A549 (cell line): ENCODE results near the gene GNAO1. TPM values are rescaled to one million over a fixed set of nuclear protein-coding genes. Genes with fewer than 3 reads are reported as not detected.

Experiments used
- ATAC-seq, 2 experiments: fragments of 200-7000 bp in 1 of 2; fragments of >200 bp in 1 of 2; cut with Nextera tagmentation in 1 of 2; cut with Tn5 transposase in 1 of 2; 3 replicates each; pipeline versions ENCODE4 v1.8.0 to v1.9.1; 2018 to 2020; ENCODE audit warnings: mild to moderate bottlenecking in 1 of 2, moderate library complexity in 1 of 2
- CTCF ChIA-PET: fragments of 300-600 bp; sonication (Branson Sonifier 250); formaldehyde crosslinking; extraction: SDS; loops from one replicate; lab custom pipeline; 2021; ENCODE audit warnings: antibody characterized with exemption, inconsistent platforms; lab: Yijun Ruan, JAX
- POLR2A ChIA-PET: fragments of 350-600 bp; formaldehyde crosslinking; extraction: SDS; loops from one replicate; lab custom pipeline; 2021; ENCODE audit warnings: antibody characterized with exemption, inconsistent platforms; lab: Yijun Ruan, JAX
- DNase-seq, 2 experiments: peaks; one replicate each; pipeline versions ENCODE4 v3.0.0 to v3.0.0-alpha.2; 2011 to 2016; ENCODE audit warnings: low read depth in 1 of 2, low spot score in 1 of 2
- FAIRE-seq: peaks from 2 replicates; lab custom pipeline; 2011; peaks lifted over from hg19 to GRCh38; lab: Jason Lieb, UNC
- H3K27ac ChIP-seq, 2 experiments: fragments of >200 bp; sonication (Bioruptor Twin); formaldehyde crosslinking; 3 replicates each; pipeline ENCODE4 v1.5.1; 2016 to 2017
- H3K4me1 ChIP-seq: fragments of >200 bp; sonication (Bioruptor Twin); formaldehyde crosslinking; 3 replicates; pipeline ENCODE4 v1.6.1; 2016
- H3K4me2 ChIP-seq: fragments of >200 bp; sonication (Bioruptor Twin); formaldehyde crosslinking; 3 replicates; pipeline ENCODE4 v1.6.1; 2016
- H3K4me3 ChIP-seq: fragments of >200 bp; sonication (Bioruptor Twin); formaldehyde crosslinking; 3 replicates; pipeline ENCODE4 v1.5.1; 2016
- H3K9me3 ChIP-seq: fragments of >200 bp; sonication (Bioruptor Twin); formaldehyde crosslinking; 3 replicates; pipeline ENCODE4 v1.6.1; 2016
- CEBPB ChIP-seq, 2 experiments: fragments of >200 bp in 1 of 2; sonication (Bioruptor Twin) in 1 of 2; formaldehyde crosslinking in 1 of 2; IDR thresholded peaks; 2 replicates each; pipeline ENCODE4 v1.6.1; 2012 to 2016
- CHD2 ChIP-seq: fragments of 150-350 bp; IDR thresholded peaks from 2 replicates; pipeline ENCODE4 v1.6.1; 2014; ENCODE audit warnings: low read length; ENCODE audit not compliant: partially characterized antibody
- ESRRA ChIP-seq: fragments of 150-350 bp; IDR thresholded peaks from 2 replicates; pipeline ENCODE4 v1.6.1; 2014; ENCODE audit warnings: mild to moderate bottlenecking, low read length, borderline replicate concordance
- FOXS1 ChIP-seq: fragments of 250-450 bp; sonication (Bioruptor Pico); IDR thresholded peaks from 2 replicates; pipeline ENCODE4 v1.5.0; 2020; ENCODE audit warnings: mild to moderate bottlenecking, moderate library complexity
- HOXA7 ChIP-seq: fragments of 250-450 bp; sonication (Bioruptor Pico); IDR thresholded peaks from 2 replicates; pipeline ENCODE4 v1.5.0; 2020; ENCODE audit warnings: mild to moderate bottlenecking, moderate library complexity
- HOXB13 ChIP-seq: fragments of 250-450 bp; sonication (Bioruptor Pico); IDR thresholded peaks from 2 replicates; pipeline ENCODE4 v1.5.0; 2020; ENCODE audit warnings: low read depth, mild to moderate bottlenecking, moderate library complexity
- JUNB ChIP-seq: fragments of >200 bp; sonication (Bioruptor Twin); formaldehyde crosslinking; IDR thresholded peaks from 2 replicates; pipeline ENCODE4 v1.6.1; 2016
- KDM1A ChIP-seq: fragments of 200-600 bp; sonication (generic); IDR thresholded peaks from 2 replicates; pipeline ENCODE4 v1.6.1; 2016; ENCODE audit warnings: low read depth, mild to moderate bottlenecking
- KDM5A ChIP-seq: fragments of 200-600 bp; sonication (generic); IDR thresholded peaks from 2 replicates; pipeline ENCODE4 v1.6.1; 2016; ENCODE audit warnings: antibody characterized with exemption, mild to moderate bottlenecking
- NFE2L2 ChIP-seq: fragments of 150-350 bp; conservative IDR thresholded peaks from 2 replicates; pipeline ENCODE4 v1.6.1; 2014; ENCODE audit warnings: low read length
- POLR2A ChIP-seq: IDR thresholded peaks from 2 replicates; pipeline ENCODE4 v1.6.1; 2012; ENCODE audit warnings: mild to moderate bottlenecking, low read length
- RFX5 ChIP-seq: fragments of 450-650 bp; IDR thresholded peaks from 2 replicates; pipeline ENCODE4 v1.7.1; 2014; ENCODE audit warnings: antibody characterized with exemption, mild to moderate bottlenecking, moderate library complexity
- SREBF2 ChIP-seq: fragments of 450-650 bp; IDR thresholded peaks from 2 replicates; pipeline ENCODE4 v1.6.1; 2014; ENCODE audit warnings: mild to moderate bottlenecking, moderate library complexity
- TFCP2L1 ChIP-seq: fragments of 250-450 bp; sonication (Bioruptor Pico); IDR thresholded peaks from 2 replicates; pipeline ENCODE4 v1.5.0; 2021; ENCODE audit warnings: mild to moderate bottlenecking
- ZSCAN20 ChIP-seq: fragments of 250-450 bp; sonication (Bioruptor Pico); IDR thresholded peaks from 2 replicates; pipeline ENCODE4 v1.8.0; 2022; ENCODE audit warnings: mild to moderate bottlenecking, moderate library complexity
- WGBS: methylation state at CpG from one replicate; pipeline ENCODE4 v1.1.6; 2017; ENCODE audit errors: missing lambda C conversion rate; 5-methylcytosine and 5-hydroxymethylcytosine counted together
- polyA plus RNA-seq, 4 experiments: library from polyadenylated mRNA; depleted of rRNA in 3 of 4; stranded (reverse); fragments of >200 nt; fragmentation: RNase III in 1 of 4; extraction: RNeasy Plus Mini Kit Qiagen cat#74134 plus additional on column Dnase treatment in 1 of 4; gene quantifications; 2 replicates in 3 of 4; 3 replicates in 1 of 4; pipeline ENCODE4 v1.2.3, GENCODE V29; 2011 to 2017
- TF ChIP-seq, protein P1 (sequence below): IDR thresholded peaks from 2 replicates; pipeline ENCODE4 v1.6.1; 2012; ENCODE audit warnings: low read depth, borderline replicate concordance
- TF ChIP-seq, protein P2 (sequence below): fragments of 150-350 bp; IDR thresholded peaks from 2 replicates; pipeline ENCODE4 v1.6.1; 2014; ENCODE audit warnings: low read depth, mild to moderate bottlenecking, low read length
- TF ChIP-seq, protein P3 (sequence below): fragments of 250-450 bp; sonication (Bioruptor Pico); IDR thresholded peaks from 2 replicates; pipeline ENCODE4 v1.5.0; 2021; ENCODE audit warnings: mild to moderate bottlenecking, moderate library complexity, borderline replicate concordance
- TF ChIP-seq, protein P4 (sequence below): fragments of >200 bp; sonication (Bioruptor Twin); formaldehyde crosslinking; IDR thresholded peaks from 3 replicates; pipeline ENCODE4 v1.6.1; 2016
- TF ChIP-seq, protein P5 (sequence below): IDR thresholded peaks from 2 replicates; pipeline ENCODE4 v1.6.1; 2012
- TF ChIP-seq, protein P6 (sequence below): fragments of 200-600 bp; sonication (generic); IDR thresholded peaks from 2 replicates; pipeline ENCODE4 v1.6.1; 2016; ENCODE audit warnings: antibody characterized with exemption, mild to moderate bottlenecking, moderate library complexity
- TF ChIP-seq, protein P7 (sequence below): fragments of 250-450 bp; sonication (Bioruptor Pico); IDR thresholded peaks from 2 replicates; pipeline ENCODE4 v1.5.0; 2020; ENCODE audit warnings: low read depth, mild to moderate bottlenecking, moderate library complexity

Gene GNAO1
- polyA plus RNA-seq, 2 of the 4 experiments (the other 2 are of a cell fraction): 0.22 to 0.23 TPM

DNA sequence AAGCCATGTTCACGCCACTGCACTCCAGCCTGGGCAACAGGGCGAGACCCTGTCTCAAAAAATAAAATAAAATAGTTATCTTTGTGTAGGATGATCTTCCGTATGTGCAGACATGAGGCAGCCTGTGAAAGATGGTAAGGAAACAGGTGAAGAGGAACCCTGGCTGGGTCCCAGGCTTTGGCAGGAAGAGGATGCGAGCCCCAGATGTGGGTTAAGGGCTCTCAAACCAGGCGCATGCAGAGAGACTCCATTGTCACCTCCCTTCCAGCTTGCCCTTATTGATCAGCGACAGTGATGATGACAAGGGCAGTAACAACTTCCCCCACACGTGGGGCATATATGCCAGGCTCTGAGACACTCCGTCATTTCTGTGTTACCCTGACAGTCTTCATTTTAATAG, 106.8 kb downstream of the GNAO1 start:
- FAIRE-seq (no peak), DNase-seq (no peak), ATAC-seq (no peak)
- Histone ChIP-seq H3K4me1 (0 out of 3 replicates have a peak, but pooled peaks cover 4% of the 10 kb centered on the region), H3K4me2 (no peak overlapping the region), H3K9me3 (no peaks in the 10 kb centered on the region), H3K4me3 (no peak overlapping the region), H3K27ac (no peak overlapping the region)
- TF ChIP-seq FOXS1 (CRISPR knock-in tag) (no peak), ZSCAN20 (no peak), SREBF2 (no peak), ESRRA (no peak), HOXA7 (CRISPR knock-in tag) (no peak), RFX5 (no peak), TFCP2L1 (no peak), CEBPB (IDR thresholded peaks at IDR 0.05) (no peak), HOXB13 (CRISPR knock-in tag) (no peak), KDM5A (no peak)
- TF ChIP-seq, protein P1, sequence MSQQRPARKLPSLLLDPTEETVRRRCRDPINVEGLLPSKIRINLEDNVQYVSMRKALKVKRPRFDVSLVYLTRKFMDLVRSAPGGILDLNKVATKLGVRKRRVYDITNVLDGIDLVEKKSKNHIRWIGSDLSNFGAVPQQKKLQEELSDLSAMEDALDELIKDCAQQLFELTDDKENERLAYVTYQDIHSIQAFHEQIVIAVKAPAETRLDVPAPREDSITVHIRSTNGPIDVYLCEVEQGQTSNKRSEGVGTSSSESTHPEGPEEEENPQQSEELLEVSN: no peak
- TF ChIP-seq, protein P2, sequence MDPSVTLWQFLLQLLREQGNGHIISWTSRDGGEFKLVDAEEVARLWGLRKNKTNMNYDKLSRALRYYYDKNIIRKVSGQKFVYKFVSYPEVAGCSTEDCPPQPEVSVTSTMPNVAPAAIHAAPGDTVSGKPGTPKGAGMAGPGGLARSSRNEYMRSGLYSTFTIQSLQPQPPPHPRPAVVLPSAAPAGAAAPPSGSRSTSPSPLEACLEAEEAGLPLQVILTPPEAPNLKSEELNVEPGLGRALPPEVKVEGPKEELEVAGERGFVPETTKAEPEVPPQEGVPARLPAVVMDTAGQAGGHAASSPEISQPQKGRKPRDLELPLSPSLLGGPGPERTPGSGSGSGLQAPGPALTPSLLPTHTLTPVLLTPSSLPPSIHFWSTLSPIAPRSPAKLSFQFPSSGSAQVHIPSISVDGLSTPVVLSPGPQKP: no peak
- TF ChIP-seq, protein P3, sequence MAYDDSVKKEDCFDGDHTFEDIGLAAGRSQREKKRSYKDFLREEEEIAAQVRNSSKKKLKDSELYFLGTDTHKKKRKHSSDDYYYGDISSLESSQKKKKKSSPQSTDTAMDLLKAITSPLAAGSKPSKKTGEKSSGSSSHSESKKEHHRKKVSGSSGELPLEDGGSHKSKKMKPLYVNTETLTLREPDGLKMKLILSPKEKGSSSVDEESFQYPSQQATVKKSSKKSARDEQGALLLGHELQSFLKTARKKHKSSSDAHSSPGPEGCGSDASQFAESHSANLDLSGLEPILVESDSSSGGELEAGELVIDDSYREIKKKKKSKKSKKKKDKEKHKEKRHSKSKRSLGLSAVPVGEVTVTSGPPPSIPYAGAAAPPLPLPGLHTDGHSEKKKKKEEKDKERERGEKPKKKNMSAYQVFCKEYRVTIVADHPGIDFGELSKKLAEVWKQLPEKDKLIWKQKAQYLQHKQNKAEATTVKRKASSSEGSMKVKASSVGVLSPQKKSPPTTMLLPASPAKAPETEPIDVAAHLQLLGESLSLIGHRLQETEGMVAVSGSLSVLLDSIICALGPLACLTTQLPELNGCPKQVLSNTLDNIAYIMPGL (CRISPR knock-in tag): no peak
- TF ChIP-seq, protein P4, sequence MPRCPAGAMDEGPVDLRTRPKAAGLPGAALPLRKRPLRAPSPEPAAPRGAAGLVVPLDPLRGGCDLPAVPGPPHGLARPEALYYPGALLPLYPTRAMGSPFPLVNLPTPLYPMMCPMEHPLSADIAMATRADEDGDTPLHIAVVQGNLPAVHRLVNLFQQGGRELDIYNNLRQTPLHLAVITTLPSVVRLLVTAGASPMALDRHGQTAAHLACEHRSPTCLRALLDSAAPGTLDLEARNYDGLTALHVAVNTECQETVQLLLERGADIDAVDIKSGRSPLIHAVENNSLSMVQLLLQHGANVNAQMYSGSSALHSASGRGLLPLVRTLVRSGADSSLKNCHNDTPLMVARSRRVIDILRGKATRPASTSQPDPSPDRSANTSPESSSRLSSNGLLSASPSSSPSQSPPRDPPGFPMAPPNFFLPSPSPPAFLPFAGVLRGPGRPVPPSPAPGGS: no peak
- TF ChIP-seq, protein P5, sequence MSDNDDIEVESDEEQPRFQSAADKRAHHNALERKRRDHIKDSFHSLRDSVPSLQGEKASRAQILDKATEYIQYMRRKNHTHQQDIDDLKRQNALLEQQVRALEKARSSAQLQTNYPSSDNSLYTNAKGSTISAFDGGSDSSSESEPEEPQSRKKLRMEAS: no peak
- WGBS: 70% methylated on average over 8 of the region's 8 CpGs
- POLR2A ChIA-PET: no interaction called here
- CTCF ChIA-PET: interaction anchor here (0.6 to 3.7 kb wide), 3 partner anchors 17 to 73 kb away, joined by 3 to 17 read pairs (median 3); no protein-coding TSS in a partner anchor

DNA sequence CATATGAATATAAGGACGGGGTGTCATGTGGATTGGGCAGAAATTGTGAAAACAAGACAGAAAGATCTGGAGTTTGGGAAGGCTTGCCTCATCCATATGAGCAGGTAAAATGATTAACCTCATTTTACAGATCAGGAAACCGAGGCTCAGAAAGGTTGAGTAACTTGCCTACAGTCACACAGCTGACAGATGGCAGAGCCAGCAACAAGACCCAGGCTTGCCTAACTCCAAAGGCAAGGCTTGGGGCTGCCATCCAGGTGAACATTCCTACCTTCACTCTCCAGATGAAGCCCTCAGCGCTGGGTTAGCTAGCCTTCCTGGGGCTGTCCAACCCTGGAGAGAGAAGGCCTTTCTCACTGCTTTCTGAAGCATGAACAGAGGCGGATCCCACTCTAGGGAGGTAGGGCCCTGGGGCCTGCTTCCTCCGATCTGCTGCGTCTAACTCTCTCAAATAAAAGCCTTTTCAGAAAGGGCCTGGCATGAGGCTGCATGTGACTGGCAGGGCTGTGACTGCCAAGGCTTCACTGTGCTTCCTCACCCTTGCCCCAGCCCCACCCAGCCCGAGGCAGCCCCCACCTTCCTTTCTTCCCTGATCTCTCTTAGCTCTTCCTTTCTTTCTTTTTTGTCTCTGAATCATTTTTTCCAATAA, 107.8 kb downstream of the GNAO1 start:
- WGBS: 61% methylated on average over 7 of the region's 7 CpGs
- H3K4me1 ChIP-seq: 0 out of 3 replicates have a peak, but pooled peaks cover 4% of the 10 kb centered on the region
- no peak overlapping the region for H3K4me3 ChIP-seq
- FAIRE-seq (no peak), ATAC-seq (no peak), DNase-seq (no peak)
- H3K9me3 ChIP-seq: no peaks in the 10 kb centered on the region
- CTCF ChIA-PET: interaction anchor here (3.7 kb wide), 1 partner anchor 19 kb away, joined by 17 read pairs; no protein-coding TSS in a partner anchor
- POLR2A ChIA-PET: interaction anchor here (0.6 kb wide), 1 partner anchor 928 kb away, joined by 7 read pairs; no protein-coding TSS in a partner anchor
- H3K4me2 ChIP-seq: no peak overlapping the region
- TF ChIP-seq, protein P6, sequence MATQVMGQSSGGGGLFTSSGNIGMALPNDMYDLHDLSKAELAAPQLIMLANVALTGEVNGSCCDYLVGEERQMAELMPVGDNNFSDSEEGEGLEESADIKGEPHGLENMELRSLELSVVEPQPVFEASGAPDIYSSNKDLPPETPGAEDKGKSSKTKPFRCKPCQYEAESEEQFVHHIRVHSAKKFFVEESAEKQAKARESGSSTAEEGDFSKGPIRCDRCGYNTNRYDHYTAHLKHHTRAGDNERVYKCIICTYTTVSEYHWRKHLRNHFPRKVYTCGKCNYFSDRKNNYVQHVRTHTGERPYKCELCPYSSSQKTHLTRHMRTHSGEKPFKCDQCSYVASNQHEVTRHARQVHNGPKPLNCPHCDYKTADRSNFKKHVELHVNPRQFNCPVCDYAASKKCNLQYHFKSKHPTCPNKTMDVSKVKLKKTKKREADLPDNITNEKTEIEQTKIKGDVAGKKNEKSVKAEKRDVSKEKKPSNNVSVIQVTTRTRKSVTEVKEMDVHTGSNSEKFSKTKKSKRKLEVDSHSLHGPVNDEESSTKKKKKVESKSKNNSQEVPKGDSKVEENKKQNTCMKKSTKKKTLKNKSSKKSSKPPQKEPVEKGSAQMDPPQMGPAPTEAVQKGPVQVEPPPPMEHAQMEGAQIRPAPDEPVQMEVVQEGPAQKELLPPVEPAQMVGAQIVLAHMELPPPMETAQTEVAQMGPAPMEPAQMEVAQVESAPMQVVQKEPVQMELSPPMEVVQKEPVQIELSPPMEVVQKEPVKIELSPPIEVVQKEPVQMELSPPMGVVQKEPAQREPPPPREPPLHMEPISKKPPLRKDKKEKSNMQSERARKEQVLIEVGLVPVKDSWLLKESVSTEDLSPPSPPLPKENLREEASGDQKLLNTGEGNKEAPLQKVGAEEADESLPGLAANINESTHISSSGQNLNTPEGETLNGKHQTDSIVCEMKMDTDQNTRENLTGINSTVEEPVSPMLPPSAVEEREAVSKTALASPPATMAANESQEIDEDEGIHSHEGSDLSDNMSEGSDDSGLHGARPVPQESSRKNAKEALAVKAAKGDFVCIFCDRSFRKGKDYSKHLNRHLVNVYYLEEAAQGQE: no peak
- TF ChIP-seq RFX5 (no peak), CHD2 (no peak), JUNB (no peak), POLR2A (no peak), CEBPB (IDR thresholded peaks at IDR 0.05) (no peak), KDM1A (no peak), NFE2L2 (no peak), HOXB13 (CRISPR knock-in tag) (no peak)
- TF ChIP-seq, protein P7, sequence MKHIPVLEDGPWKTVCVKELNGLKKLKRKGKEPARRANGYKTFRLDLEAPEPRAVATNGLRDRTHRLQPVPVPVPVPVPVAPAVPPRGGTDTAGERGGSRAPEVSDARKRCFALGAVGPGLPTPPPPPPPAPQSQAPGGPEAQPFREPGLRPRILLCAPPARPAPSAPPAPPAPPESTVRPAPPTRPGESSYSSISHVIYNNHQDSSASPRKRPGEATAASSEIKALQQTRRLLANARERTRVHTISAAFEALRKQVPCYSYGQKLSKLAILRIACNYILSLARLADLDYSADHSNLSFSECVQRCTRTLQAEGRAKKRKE (CRISPR knock-in tag): no peak
- TF ChIP-seq, protein P5: no peak
- no peak overlapping the region for H3K27ac ChIP-seq
